Activated CD8-positive, alpha-beta memory T cell treated with anti-CD3 and anti-CD28 coated beads for 1 hour (primary cell): ENCODE measurements around the gene ARL17B.
"Not testable (repeated sequence)": the region's sequence is repeated elsewhere in the genome, so short reads cannot be mapped to it uniquely, and the experiment has no call there.

Experiments
- DNase-seq, 2 donors: peaks; one replicate each; pipeline ENCODE4 v3.0.0-alpha.2; 2020; ENCODE audit warnings: low read depth in 1 of 2; ENCODE audit errors: extremely low read depth in 1 of 2

Gene ARL17B

DNA sequence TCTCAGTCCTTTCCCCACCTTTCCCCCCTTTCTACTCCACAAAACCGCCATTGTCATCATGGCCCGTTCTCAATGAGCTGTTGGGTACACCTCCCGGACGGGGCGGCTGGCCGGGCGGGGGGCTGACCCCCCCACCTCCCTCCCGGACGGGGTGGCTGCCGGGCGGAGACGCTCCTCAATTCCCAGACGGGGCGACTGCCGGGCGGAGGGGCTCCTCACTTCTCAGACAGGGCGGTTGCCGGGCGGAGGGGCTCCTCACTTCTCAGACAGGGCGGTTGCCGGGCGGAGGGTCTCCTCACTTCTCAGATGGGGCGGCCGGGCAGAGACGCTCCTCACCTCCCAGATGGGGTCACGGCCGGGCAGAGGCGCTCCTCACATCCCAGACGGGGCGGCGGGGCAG, 108.8 kb downstream of the ARL17B start:
- not testable (repeated sequence) for DNase-seq

DNA sequence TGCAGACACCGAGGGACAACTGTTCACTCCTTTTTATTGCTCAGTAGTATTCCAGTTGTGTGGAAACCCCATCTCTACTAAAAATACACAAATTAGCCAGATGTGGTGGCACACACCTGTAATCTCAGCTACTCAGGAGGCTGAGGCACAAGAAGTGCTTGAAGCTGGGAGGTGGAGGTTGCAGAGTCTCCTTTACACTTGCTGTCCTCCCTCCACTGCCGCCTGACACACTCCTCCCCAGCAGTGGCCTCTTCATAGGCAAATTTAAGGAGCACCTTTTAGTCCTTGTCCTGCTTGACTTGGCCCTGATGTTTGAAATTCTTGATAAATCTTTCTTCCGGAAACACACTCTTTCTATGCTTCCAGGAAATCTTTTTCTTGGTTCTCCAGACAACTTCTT, 112.4 kb downstream of the ARL17B start:
- not testable (repeated sequence) for DNase-seq

DNA sequence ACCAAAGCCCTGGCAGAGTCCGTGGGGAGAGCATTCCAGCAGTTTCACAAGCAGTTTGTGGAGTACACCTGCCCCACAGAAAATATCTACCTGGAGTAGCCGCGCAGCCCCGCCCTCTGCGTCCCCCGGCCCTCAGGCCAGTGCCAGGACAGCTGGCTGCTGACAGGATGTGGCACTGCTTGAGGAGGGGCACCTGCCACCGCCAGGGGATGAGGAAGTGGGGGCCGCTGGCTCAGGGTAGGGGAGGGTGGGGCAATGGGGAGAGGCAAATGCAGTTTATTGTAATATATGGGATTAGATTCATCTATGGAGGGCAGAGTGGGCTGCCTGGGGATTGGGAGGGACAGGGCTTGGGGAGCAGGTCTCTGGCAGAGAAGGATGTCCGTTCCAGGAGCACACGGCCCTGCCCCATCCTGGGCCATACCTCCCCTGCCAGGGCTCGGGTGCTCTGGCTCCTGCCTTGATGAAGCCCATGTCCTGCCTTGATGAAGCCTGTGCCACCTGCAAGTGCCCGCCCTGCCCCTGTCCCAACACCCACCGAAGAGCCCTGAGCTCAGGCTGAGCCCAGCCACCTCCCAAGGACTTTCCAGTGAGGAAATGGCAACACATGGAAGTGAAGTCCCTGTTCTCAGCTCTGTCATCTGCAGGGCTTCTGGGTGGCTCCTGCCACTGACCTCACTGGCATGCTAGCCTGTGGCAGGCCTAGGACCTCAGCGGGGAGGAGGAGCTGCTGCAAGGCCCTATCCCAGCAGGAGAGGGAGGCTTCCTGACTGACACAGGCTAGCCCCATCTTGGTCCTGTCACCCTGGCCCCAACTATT, 116.4 kb downstream of the ARL17B start:
- DNase-seq = not testable (repeated sequence)

DNA sequence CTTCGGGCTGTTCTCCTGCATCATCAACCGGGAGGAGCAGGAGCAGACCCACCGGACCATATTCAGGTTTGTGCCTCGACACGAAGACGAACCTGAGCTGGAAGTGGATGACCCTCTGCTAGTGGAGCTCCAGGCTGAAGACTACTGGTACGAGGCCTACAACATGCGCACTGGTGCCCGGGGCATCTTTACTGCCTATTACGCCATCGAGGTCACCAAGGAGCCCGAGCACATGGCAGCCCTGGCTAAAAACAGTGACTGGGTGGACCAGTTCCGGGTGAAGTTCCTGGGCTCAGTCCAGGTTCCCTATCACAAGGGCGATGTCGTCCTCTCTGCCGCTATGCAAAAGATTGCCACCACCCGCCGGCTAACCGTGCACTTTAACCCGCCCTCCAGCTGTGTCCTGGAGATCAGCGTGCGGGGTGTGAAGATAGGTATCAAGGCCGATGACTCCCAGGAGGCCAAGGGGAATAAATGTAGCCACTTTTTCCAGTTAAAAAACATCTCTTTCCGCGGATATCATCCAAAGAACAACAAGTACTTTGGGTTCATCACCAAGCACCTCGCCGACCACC, 117.1 kb downstream of the ARL17B start:
- not testable (repeated sequence) for DNase-seq

DNA sequence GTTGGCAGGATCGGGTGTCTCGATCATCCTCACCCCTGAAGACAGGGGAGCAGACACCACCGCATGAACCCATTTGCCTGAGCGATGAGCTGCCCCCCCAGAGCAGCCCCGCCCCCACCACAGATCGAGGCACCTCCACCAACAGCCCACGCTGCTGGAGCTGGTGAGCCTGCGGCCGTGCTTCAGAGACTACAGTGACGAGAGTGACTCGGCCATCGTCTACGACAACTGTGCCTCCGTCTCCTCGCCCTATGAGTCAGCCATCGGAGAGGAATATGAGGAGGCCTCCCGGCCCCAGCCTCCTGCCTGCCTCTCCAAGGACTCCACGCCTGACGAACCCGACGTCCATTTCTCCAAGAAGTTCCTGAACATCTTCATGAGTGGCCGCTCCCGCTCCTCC, 117.6 kb downstream of the ARL17B start:
- not testable (repeated sequence) for DNase-seq

DNA sequence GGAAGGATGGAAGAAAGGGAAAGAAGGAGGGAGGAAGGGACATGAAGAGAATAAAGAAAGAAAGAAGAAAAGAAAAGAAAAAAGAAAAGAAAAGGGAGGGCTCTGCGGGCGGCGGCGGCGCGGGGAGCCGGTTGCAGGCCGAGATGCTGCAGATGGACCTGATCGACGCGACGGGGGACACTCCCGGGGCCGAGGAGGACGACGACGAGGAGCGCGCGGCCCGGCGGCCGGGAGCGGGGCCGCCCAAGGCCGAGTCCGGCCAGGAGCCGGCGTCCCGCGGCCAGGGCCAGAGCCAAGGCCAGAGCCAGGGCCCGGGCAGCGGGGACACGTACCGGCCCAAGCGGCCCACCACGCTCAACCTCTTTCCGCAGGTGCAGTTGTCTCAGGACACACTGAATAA, 118.1 kb downstream of the ARL17B start:
- DNase-seq = not testable (repeated sequence)

DNA sequence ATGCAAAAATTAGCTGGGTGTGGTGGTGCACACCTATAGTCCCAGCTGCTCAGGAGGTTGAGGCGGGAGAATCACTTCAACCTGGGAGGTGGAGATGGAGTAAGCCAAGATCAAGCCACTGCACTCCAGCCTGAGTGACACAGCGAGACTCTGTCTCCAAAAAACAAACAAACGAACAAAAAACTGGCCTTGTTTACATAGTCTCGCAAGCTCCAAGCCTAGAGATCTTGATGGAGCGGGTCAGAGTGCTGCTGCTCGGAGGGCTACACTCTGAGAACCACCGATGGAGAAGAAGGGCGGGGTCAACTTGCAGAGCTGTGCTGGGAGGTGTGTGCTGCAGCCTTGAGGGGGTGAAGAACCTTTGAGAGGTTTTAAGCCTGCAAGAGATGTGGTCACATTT, 130.2 kb downstream of the ARL17B start:
- not testable (repeated sequence) for DNase-seq

DNA sequence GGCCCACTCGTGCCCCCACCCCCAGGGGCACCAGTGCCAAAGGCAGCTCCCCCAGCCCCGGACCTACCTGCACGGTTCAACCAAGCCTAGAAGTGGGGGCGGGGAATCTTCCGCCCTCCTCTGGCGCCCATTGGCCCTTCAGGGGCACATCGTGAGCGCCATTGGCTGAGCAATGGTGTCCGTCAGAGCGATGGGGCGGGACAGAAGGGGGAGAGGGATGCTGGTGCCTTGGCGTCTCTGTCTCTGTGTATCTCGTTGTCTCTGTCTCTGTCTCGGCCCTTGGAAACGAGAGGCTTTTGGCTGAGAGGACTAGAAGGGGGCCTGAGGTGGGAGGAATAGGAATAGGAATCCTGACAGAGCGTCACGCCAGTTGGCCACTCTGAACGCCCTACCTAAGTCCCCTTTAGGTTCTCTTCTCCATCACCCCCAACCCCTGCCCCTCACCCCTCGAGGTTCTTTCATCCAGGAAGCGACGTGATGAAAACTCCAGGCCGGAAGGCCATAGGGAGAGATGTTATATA, 136.2 kb downstream of the ARL17B start:
- peak; percentile 70 to 88 for DNase-seq

DNA sequence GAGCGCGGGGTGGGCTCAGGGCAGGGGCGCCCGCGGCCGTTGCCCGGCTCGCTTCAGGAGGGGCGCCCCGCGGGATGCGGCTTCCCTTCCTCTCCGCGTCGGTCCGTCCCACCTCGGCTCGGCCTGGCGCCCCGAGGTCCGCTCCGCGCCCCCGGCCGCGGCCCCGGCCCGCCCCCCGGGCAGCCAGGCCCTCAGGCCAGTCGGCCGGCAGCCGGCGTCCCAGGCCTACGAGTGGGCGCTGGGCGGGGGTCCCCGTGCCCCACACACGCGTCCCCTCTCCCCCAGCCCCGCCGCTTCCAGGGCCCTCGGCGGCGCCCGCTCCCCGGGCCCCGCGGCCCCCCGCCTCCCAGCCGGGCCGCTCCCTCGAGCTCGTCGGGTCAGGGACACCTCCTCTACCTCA, 136.7 kb downstream of the ARL17B start:
- DNase-seq = not testable (repeated sequence)
